ENCODE data around the gene BRWD1.

- TF ChIP-seq CTCF (conservative IDR thresholded peaks at IDR 0.05; ENCODE audit: low read length): no peak
- no peak for TF ChIP-seq EZH2phosphoT487 (IDR thresholded peaks at IDR 0.05; ENCODE audit: borderline replicate concordance, low read depth, low read length)
Observed at GRCh38 chr21:39349211-39350093, 36.0 kb upstream of the BRWD1 start.
